Esophagus squamous epithelium (tissue), 4 donors: ENCODE measurements around the gene HSDL2.

Experiments
- POLR2A ChIP-seq, 4 donors: fragments of 450-650 bp; IDR thresholded peaks; one replicate each; pipeline ENCODE4 v1.6.1; 2017; ENCODE audit warnings: antibody characterized with exemption in 4 of 4, mild to moderate bottlenecking in 4 of 4, moderate library complexity in 3 of 4
- TF ChIP-seq, protein P1 (sequence below), 6 experiments: fragments of 450-650 bp in 4 of 6; fragments of 200-600 bp in 2 of 6; sonication (generic) in 2 of 6; IDR thresholded peaks; one replicate each; pipeline ENCODE4 v1.5.1; 2016 to 2019; ENCODE audit warnings: antibody characterized with exemption in 6 of 6, mild to moderate bottlenecking in 4 of 6, moderate library complexity in 4 of 6

DNA sequence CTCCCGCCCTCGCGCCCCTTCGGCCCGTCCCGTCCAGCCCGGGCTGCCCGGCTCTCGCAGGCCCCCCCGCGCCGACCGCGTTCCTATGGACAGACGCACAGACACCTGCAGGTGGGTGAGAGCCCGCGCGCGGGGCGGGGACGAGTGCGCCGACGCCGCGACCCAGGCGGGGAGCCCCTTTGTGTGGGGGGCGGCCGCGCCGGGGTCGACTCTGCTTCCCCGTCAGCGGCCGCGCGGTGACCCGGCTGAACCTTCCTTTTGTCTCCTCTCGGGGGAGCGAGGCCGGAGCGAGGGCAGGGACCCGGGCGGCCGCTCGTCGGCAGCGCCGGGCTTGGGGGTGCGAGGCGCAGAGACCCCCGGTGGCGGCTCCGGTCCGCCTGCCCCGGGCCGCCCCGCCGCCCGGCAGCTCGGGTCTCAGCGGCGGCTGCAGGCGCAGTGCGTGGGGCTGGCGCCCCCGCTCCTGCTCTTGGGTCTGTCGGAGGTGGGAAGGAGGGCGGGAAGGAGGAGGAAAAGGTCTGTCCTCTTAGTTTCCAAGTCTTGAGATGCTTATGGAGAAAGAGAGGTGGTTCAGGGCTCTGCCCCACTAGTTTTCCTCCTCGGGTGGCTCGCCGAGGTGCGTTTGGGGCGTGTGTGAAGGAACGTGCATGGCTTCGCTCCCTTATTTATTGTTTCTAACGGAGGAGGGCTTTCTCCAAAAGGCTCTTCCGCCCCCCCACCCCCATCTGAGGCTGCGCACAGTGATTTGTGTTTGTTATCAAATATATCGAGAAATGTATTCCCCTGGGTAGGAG lies 107.3 kb downstream of the HSDL2 start:
- TF ChIP-seq, protein P1, sequence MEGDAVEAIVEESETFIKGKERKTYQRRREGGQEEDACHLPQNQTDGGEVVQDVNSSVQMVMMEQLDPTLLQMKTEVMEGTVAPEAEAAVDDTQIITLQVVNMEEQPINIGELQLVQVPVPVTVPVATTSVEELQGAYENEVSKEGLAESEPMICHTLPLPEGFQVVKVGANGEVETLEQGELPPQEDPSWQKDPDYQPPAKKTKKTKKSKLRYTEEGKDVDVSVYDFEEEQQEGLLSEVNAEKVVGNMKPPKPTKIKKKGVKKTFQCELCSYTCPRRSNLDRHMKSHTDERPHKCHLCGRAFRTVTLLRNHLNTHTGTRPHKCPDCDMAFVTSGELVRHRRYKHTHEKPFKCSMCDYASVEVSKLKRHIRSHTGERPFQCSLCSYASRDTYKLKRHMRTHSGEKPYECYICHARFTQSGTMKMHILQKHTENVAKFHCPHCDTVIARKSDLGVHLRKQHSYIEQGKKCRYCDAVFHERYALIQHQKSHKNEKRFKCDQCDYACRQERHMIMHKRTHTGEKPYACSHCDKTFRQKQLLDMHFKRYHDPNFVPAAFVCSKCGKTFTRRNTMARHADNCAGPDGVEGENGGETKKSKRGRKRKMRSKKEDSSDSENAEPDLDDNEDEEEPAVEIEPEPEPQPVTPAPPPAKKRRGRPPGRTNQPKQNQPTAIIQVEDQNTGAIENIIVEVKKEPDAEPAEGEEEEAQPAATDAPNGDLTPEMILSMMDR (IDR thresholded peaks at IDR 0.05): no peak
- TF ChIP-seq POLR2A (IDR thresholded peaks at IDR 0.05): no peak
